ENCODE data around the gene HOXD9.
A peak's percentile ranks its signal among the peaks of the same experiment; 100 is the strongest.

HOXD9 gene

GRCh38 chr2:176126929-176127773 is 4.6 kb downstream of the HOXD9 start:
- peak; percentile 66 for DNase-seq

- no peak for DNase-seq
Observed at GRCh38 chr2:176127774-176128072, 5.2 kb downstream of the HOXD9 start.

- no peak for DNase-seq
Observed at GRCh38 chr2:176128172-176128981, 5.9 kb downstream of the HOXD9 start.

GRCh38 chr2:176128982-176129796 is 6.7 kb downstream of the HOXD9 start, which contains the start of gene HOXD8:
Gene HOXD8, plus strand, starts transcription at chr2:176129705. Its CDS starts 662 bp downstream, at chr2:176130367.
- no peak for DNase-seq

GRCh38 chr2:176129813-176130146 is 7.3 kb downstream of the HOXD9 start:
- DNase-seq = no peak

- no peak for DNase-seq
Observed at GRCh38 chr2:176130147-176130956, 7.8 kb downstream of the HOXD9 start.

- no peak for DNase-seq
Observed at GRCh38 chr2:176130957-176131847, 8.7 kb downstream of the HOXD9 start.

GRCh38 chr2:176131848-176132158 is 9.3 kb downstream of the HOXD9 start:
- DNase-seq = no peak

- no peak for DNase-seq
Observed at GRCh38 chr2:176132205-176133171, 10.0 kb downstream of the HOXD9 start.

- DNase-seq = no peak
Observed at GRCh38 chr2:176133389-176133788, 10.9 kb downstream of the HOXD9 start.

GRCh38 chr2:176134035-176134434 is 11.5 kb downstream of the HOXD9 start:
- no peak for DNase-seq

GRCh38 chr2:176135035-176135440 is 12.5 kb downstream of the HOXD9 start:
- no peak for DNase-seq

- no peak for DNase-seq
Observed at GRCh38 chr2:176136374-176137251, 14.1 kb downstream of the HOXD9 start.

- no peak for DNase-seq
Observed at GRCh38 chr2:176137252-176137580, 14.7 kb downstream of the HOXD9 start.

- no peak for DNase-seq
Observed at GRCh38 chr2:176137906-176138305, 15.4 kb downstream of the HOXD9 start.

- no peak for DNase-seq
Observed at GRCh38 chr2:176138526-176138922, 16.0 kb downstream of the HOXD9 start.

GRCh38 chr2:176138923-176139660 is 16.6 kb downstream of the HOXD9 start:
- DNase-seq = no peak

- DNase-seq = no peak
Observed at GRCh38 chr2:176139661-176140512, 17.4 kb downstream of the HOXD9 start.

Measured in activated gamma-delta T cell treated with Interleukin-2 at 50 U/mL for 16 hours (primary cell).